Suprapubic skin (tissue), 3 donors: ENCODE data around the gene KRTAP4-3.
"Not testable (repeated sequence)": the region's sequence is repeated elsewhere in the genome, so short reads cannot be mapped to it uniquely, and the experiment has no call there.

Experiments
- CTCF ChIP-seq, 2 donors: fragments of 200-600 bp in 1 of 2; fragments of 450-650 bp in 1 of 2; sonication (generic) in 1 of 2; IDR thresholded peaks; one replicate each; pipeline ENCODE4 v1.5.1; 2016 to 2019; ENCODE audit warnings: antibody characterized with exemption in 2 of 2, mild to moderate bottlenecking in 1 of 2, moderate library complexity in 1 of 2
- EP300 ChIP-seq: sonication (generic); formaldehyde crosslinking; IDR thresholded peaks from one replicate; pipeline ENCODE4 v1.6.1; 2017; ENCODE audit warnings: antibody characterized with exemption
- POLR2A ChIP-seq, 2 donors: fragments of 450-650 bp; IDR thresholded peaks; one replicate each; pipeline ENCODE4 v1.6.1; 2017; ENCODE audit warnings: antibody characterized with exemption in 2 of 2, mild to moderate bottlenecking in 2 of 2, moderate library complexity in 2 of 2

DNA sequence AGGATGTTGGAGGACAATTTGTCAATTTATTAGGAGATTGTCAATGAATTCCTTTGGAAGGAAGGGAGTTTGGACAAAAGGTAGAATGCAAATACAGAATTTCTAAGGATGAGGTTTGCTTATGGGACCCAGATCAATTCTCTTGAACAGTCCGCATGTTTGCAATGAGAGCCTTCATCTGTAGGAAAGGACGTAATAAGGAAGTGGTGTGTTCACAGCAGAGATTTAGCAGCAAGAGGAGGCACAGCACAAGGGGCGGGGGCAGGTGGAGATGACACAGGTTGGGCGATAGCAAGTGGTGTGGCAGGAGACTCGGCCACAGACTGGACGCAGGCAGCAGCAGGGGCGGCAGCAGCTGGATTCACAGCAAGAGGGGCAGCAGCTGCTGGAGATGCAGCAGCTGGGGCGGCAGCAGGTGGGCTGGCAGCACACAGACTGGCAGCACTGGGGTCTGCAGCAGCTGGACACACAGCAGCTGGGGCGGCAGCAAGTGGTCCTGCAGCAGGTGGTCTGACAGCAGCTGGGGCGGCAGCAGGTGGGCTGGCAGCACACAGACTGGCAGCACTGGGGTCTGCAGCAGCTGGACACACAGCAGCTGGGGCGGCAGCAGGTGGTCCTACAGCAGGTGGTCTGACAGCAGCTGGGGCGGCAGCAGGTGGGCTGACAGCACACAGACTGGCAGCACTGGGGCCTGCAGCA is 44.6 kb downstream of the KRTAP4-3 start:
- not testable (repeated sequence) for TF ChIP-seq CTCF (IDR thresholded peaks at IDR 0.05); POLR2A (IDR thresholded peaks at IDR 0.05); EP300
